Fibroblast of skin of right quadriceps (primary cell): Measurements from ENCODE around the gene PLEKHG1.

ENCODE experiments used
- DNase-seq: peaks from one replicate; pipeline ENCODE4 v3.0.0-alpha.2; 2013

PLEKHG1 gene

DNA sequence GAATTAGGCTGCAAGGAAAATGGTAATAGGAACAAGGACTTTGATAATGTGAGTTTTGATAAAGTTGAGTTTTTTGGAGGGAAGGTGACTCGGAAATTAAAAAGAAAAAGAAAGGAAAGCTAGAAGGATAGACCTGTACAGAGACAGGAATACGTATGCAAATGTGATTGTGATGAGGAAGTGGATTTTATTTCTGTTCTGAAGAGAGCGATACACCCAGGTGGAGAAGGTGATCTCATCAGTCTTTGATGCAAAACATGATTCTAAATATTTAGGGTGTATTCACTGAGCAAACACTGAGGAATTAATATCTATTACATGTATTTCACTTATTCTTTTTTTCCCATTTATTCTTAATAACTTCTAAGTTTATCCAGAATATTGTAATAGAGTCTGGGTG, 9.2 kb upstream of the PLEKHG1 start:
- no peak for DNase-seq

DNA sequence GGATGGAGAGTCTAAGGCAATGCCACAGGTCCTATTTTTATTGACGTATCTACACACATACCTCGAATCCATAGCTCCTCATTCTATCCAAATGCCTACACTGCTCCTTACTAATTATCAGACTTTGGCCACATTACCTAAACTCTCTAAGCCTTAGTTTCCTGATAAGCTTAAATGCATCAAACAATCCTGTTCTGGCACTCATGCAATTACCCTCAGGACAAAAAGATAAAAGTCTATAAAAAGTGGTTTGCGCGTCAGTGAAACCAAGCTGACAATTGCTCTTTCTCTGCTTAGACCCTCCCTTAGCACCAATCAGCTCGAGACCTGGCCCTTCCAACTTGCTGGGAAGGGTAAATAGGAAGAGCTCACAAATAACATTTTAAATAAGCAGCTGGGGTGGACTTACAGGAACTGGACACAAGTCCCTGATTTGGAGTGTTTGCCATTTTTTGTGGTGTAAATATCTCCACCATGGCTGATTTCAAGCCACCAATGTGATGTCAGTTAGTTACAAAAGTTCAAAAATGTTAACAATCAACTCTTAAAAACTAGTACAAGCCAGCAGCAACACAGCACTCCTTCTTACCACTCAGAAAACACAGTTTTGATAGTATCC, 7.2 kb upstream of the PLEKHG1 start:
- no peak for DNase-seq

DNA sequence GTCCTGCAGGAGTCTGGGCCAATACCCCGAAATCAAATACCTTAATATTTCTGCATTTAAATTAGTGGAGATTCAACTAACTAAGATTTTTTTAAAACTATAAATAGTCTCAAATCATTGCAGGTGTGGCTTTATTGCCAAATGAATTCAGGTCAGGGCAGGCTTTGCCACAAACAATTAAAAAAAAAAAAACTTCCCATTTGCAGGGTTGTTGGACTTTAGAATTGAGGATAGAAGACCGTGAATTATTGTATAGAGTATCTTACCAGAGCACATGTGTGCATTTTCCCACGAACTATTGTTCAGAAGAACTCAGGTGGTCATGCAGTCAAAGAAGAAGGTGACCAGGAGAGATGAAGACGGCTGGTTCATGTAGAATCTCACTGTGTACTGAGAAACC, 6.6 kb upstream of the PLEKHG1 start:
- DNase-seq, result no peak

DNA sequence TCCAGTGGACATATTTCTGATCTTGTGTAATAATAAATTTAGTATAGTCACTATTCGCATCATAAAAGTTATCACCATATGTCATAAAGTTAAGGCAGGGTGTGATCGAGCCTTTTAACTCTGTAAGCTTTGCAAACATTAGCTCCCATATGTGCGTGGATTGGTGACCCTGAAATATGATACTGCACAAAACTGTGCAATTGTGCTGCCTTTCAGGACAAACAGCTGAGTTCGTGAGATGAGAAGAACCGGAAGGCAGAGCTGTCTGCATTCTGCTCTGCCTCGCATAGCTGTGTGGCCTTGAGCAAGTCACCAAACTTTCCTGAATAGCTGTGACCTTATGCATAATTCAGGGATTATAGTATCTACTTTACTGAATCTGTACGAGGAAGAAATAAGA, 3.2 kb upstream of the PLEKHG1 start:
- DNase-seq, result no peak

DNA sequence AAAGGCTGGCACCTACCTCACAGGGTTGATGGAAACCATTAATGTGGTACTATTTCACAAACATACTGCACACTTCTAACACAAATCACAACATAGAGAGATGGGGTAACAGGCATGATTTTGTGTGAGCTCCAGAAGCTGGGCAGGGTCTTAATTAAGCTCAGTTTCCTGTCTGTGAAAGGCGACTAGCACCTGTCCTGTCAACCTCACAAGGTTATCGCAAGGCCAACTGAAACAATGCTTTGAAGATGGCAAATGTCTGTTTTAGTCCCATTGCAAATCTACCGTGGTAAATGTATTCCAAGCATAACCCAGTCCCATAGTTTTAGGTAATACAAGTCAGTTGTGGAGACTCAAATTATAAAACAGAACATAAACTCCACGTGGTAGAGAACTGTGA, 1.3 kb upstream of the PLEKHG1 start:
- DNase-seq, result no peak

DNA sequence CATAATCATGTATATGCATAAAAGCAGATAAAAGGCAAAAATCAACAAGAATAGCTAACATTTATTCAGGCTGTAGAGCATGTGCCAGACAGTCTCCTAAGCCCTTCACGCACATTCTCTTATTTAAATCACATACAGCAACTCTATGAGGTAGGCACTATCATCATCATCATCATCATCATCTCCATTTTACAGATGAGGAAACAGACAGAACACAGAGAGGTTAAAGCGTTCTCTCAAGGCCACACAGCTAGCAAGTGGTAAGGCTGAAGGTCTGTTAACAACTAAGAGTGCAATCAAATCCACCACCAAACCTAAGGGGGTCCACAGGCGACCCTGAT, 857 bp upstream of the PLEKHG1 start:
- no peak for DNase-seq

DNA sequence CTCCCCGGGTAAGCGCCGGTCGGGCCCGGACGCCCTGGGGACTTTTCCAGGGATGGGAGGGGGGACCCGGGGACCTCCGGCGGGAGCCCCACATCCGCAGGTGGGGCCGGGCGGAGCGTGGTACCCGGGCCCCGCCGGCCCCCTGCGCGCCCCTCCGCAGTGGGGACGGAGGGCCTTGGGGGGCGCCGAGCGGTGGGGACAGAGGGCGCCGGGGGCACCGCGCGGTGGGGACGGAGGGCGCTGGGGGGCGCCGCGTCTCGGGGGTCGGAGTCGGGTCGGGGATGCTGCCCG, 270 bp downstream of the PLEKHG1 start:
- DNase-seq, result no peak

DNA sequence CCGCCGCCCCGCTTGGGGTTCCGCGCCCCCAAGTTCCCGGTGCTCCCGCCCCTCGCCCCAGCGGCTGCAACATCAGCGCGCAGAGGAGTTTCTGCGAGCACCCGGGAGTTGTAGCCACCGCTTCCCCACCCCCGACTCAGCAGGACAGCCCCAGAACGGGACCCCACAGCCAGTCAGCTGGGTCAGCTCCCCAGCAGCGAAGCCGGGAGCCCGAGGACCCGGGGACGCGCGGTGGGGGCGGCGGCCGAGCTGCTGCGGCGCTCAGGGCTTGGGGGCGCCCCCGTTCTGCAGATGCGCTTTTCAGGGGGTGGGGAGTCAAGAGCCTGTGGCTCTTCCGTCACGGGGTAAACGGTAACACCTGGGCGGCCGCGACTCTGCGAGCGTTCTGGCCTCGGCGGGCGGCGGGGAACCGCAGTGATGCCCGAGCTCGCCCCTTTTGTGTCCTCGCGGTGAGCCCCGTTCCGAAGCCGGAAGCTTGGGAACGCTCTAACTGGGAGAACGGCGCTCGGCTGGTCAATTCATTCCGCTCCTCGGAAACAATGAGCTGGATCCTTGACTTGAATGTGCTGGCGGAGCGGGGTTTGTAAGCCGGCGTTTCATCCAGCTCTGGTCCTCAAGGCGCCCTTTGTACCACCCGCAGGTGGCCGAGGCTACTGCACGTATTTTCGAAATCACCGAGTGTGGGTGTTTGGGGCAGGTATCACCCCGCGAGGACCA, 774 bp downstream of the PLEKHG1 start:
- DNase-seq, result peak; percentile 59

DNA sequence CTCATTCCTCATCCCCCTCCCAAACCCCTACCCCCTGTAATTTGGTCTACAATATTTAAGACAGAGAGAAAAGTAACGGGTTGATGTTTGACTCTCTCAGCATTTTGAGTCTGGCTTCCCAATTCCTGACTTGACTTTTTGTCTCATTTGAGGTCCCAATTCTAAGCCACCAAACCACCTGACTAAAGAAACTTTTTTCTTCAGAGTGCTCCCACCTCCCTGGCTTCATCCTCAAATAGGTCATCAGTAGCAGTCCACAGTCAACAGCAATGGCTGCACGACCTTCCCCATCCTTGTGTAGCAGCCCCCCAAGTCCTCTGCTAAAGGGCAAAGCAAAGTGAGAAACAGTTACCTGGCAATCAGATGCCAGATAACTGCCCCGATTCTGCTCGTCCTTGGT, 1.8 kb downstream of the PLEKHG1 start:
- DNase-seq, result no peak

DNA sequence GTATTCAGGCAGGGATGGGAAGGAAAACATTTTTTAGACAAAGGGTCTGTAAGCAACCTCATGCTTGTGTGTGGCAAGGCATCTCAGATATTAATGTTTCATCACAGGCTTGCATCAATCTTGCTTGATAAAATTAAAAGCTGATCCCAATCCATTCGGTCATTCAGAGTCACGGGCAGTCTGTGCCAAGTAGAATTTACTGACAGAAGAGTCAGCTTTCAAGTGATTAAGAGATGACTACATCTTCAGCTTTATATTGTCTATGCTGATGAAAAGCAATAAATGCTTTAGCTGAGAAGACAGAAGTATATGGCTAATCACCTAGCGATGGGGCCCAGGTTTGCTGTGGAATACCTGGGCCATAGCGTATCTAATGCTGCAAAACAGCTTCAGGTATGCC, 3.5 kb downstream of the PLEKHG1 start:
- DNase-seq, result no peak

DNA sequence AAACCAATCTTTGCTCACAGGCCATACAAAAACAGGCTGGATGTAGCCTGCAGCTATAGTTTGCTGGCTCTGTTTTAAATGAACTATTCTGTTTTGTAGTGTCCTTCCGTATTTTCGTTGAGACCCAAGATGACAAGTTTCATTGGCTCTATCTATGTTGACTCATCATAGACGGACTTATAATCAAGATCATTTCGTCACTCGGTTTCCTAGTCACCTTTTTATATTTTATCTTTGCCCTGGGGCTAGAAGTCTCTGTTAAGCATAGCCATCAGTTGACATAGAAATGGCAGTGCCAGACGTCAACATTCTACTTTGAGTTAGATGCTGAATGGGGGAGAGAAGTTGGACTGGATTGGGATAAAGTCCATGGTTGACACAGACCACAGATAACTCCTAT, 4.8 kb downstream of the PLEKHG1 start:
- no peak for DNase-seq

DNA sequence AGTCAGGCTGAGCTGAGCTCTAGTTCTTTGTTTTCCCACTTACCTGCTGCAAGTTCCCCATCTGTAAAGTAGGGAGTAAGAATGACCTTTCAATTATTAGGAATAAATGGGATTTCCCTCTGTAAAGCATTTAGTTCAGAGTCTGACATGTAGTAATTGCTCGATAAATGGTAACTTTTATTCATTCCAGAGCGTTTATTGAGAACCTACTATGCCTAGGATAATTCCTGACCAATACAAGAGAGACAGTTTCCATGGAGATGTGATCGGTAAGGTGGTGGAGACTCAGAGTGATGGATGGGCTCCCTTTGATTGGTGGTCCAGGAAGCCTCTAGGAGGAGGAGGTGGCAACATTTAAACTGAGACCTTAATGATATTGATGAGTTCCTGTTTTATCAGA, 5.6 kb downstream of the PLEKHG1 start:
- no peak for DNase-seq

DNA sequence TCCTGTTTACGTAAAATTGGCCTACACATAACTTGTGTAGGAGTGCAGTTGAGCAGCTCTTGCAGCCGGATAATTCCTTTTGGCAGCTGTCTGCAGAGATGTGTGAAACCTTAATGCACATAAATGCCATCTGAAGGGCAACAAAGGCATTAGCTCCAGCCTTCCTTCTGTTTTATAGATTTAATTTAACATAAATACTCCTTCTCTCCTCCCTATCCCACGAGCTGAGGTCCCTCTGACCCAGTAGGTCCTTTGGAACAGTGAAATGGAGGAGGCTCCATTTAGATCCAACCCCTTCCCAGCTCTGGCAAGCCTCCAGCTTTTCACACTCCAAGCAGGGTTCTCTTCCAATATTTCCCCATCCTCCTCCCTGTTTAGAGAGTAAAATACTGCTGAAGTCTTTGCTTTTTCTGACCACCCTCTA, 6.5 kb downstream of the PLEKHG1 start:
- no peak for DNase-seq

DNA sequence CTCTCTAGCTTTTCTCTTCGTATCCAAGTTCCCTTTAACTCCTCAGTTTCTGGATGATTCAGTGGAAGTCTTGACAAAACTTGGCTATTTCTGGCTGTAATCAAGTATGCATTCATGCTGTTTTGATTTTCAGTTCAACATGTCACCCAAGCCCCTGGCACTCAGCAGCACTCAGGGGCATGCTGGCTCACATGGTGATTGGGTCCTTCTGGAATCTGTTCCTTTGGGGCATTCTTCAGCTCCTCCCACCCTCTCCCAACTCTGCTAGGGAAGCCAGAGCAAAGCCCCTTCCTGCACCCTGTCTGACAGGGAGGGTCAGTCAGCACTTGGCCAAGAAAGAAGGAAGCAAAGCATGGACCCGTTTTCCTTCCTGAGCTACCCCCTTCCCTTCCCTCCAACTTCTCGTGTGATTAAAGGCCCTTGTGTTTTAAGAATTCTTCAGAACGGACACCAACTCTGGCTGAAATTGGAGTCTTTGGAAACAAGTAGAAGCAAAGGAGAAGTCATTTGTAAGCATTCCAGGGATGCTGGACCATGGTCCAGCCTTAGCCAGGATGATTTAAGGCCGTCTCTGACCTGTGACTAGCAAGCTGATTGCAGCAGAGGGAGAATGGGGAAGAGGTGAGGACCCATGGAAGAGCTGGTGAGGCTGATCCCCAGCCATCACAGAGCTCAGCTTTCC, 7.1 kb downstream of the PLEKHG1 start:
- no peak for DNase-seq

DNA sequence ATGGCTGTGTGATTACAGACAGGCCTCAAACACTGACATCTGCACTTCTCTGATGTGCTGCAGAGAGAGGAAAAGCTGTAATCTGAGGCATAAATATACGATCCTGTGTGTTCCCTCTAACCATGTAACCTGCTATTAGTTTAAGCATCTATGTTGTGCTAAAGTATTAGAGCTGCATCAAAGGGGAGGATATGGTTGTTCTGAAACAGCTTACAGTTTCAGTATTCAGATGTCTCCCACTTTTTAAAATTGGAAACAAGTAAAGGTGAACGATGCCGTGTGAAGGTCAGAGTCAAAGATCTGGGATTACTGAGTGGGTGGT, 7.6 kb downstream of the PLEKHG1 start:
- DNase-seq, result no peak

DNA sequence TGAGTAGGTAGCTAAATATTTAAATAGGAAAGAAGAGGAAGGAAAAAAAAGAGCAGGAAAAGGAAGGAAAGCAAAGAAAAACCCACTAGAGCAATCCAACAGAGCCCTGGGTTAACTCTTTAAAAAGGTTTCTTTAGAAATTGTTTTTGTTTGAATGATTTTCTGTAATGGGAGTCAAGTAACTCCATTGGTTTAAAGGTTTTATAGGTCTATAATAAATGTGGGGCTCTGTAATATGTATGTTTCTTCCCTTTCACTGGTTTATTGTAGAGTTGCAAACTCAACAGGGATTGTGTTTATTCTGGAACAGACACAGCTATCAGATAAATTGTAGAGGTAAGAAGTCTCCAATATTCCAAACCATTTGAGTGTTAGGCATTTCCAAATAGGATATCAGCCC, 10.9 kb downstream of the PLEKHG1 start:
- no peak for DNase-seq

DNA sequence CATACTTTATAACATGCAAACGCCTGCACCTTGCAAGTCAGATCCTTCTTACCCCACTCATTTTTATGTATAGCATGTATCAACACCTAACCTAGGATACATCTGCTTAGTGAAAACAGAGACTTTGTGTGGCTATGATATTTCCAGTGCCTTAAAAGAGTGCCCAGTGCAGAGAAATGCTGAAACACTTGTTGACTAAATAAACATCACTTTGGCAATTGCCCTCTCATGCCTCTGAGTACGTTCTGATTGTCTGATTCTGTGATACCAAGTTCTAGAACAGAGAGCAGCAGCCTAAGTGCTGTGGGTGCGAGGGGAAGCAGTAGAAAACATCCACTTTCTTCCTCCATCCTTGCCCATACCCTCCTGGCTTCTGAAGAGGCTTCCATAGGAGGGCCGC, 13.6 kb downstream of the PLEKHG1 start:
- no peak for DNase-seq

DNA sequence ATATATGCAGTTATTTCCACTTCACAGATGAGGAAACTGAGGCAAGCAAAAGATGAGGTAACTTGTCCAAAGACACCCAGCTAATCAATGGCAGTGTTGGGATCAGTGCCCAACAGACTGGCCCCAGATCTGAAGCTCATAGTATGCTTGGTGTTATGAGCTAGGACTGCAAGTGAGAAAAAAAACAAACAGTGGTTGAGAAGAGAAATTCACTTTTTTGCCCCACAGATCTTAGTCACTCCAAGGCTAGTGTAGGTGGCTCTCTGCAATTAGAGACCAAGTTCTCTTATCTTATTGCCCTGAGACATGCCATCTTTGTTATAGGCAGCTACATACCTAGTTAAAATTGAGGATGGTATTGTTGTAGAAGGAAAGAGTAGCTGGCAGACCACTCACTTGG, 16.3 kb downstream of the PLEKHG1 start:
- no peak for DNase-seq

DNA sequence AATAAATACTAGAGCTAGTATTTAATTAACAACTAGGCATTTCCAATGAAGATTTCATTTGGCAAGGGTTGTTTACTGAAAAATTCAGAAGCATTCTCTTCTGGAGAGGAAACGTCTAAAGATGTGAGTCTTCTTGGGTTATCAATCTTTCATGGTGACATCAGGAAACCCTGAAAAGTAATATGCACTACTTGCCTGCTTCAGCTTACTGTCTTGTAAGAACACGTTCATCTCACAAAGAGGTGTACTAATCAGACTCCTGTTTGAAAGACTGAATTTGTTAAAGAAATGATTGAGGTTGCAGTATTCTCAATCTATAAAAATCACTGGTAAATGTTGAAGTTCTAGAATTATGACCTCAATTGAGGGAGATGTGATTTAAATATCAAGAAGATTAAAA, 16.9 kb downstream of the PLEKHG1 start:
- DNase-seq, result no peak

DNA sequence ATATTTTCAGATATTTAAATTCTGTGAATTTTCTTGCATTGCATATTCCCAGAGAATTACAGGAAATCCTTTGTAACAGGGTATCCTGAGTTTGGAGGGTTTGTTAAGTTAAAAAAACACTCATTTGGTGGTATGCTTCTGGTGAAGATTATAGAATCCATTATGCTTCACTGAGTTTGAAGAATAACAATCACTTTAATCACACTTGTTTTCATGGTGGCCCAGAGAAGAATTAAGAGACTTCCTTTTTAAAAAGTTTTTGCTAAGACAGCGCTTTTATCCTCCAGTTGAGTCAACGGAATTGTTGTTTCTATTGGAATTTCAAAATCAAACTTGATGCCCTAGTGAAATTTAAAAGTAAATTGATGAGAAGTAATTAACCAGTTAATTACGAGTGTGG, 17.4 kb downstream of the PLEKHG1 start:
- no peak for DNase-seq

DNA sequence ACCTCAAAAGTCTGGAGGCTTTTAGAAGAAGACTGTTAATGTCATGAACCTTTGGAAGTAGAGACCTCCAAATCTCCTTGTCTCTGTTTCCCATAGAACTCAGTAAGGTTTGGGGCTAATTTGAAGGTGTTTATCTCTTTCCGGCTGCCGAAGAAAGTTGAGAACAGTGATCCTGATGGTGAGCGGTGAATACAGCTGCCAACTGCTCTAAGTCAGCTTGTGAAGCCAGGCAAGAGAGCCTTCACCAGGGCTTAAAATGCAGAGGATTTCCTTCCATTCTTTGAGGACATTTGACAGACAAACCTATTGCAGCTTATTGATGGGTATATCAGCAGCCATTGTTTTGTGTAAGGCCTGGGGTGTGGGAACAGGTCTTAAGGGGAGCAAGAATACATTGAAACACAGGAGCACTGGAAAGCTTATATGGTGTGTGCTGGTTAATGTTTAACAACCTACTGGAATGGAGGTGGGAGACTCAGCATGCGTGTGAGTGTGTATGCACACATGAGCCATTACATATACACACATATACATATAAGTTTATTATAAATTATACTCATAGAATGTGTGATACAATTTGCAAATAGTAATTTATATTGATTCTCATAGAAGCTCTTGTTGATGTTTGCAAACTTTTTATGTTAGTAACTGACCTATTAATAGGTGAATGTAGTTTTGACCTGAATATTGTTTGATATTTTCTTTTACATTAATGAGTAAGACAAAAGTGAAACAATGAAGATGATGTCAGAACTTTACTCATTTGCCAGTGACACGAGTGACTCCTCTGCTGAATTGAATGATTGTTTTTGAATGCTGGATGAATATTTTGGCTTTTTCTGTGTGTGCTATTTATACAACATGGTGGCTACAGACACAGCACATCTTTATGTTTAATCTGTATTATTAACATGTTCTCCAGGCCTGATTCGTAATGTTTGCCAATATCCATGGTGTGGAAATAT, 18.1 kb downstream of the PLEKHG1 start:
- DNase-seq, result no peak

DNA sequence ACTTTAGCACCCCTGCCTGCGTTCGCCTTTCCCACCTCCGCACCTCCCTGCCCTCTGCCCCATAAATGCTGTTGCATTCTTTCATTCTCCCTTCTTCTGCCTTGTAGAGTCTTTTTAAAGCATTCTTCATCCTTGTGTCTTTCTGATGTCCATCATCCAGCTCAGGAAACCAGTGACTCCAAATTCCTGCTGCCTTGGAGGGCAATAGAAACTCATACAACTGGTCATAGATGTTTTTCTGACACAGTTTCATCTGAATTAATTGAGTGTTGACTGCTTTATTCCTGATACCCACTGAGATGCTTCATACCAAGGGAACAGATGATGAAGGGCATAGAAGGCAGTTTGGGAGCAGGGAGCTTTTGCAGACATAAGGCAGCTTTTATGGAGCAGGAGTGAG, 19.6 kb downstream of the PLEKHG1 start:
- DNase-seq, result no peak

DNA sequence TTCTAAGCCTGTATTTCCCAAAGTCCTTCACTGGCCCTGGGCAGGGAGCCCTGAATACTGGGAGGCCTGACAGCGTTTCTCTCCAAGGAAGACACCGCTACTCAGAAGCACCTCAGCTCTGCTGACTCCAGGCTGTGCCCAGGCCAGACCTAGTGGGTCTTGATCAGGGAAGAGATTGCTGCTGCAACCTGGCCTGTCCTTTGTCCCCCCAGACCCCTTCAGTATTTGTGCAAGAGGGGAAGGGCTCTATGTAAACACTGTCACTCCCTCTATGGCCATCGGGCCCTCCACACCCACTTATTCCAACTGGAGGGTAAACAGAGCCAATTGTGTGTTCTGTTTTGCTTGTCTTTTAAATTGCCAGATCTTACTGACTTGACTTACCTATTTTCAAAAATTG, 20.6 kb downstream of the PLEKHG1 start:
- DNase-seq, result no peak

DNA sequence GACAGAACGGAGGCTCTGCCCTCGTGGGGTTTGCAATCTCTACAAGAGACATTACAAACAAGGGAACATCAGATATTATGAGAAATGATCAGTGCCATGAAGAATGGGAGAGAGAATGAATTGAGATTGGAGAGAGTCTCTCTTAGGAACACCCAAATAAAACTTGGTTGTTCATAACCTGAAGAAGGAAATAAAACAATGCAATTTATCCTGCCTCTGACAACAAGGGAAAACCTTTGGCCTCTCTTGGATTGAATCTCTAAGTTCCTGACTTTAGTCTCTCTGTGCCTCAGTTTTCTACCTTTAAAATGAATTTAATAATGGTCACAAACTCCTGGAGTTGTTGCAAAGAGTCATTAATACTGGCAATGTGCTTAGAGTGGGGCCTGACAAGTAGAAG, 21.1 kb downstream of the PLEKHG1 start:
- DNase-seq, result no peak
